Hepatocyte (in vitro differentiated cells): Measurements from ENCODE around the gene NAV1. TPM values are rescaled to one million over a fixed set of nuclear protein-coding genes. Genes with fewer than 3 reads are reported as not detected.
A peak's percentile ranks its signal among the peaks of the same experiment; 100 is the strongest.

Experiments
- DNase-seq: peaks from one replicate; pipeline ENCODE4 v3.0.0-alpha.2; 2016; ENCODE audit warnings: low spot score
- H2AFZ ChIP-seq: fragments of 200-600 bp; sonication (generic); 2 replicates; pipeline ENCODE4 v1.6.0; 2016; ENCODE audit warnings: antibody characterized with exemption, mild to moderate bottlenecking
- H3K27ac ChIP-seq: fragments of 200-600 bp; sonication (generic); 2 replicates; pipeline ENCODE4 v1.5.1; 2016; ENCODE audit warnings: mild to moderate bottlenecking
- H3K27me3 ChIP-seq: fragments of 200-600 bp; sonication (generic); 2 replicates; pipeline ENCODE4 v1.6.1; 2016
- H3K36me3 ChIP-seq: fragments of 200-600 bp; sonication (generic); replicated peaks from 2 replicates; pipeline ENCODE4 v1.5.1; 2016; ENCODE audit warnings: low read depth; ENCODE audit not compliant: insufficient read depth
- H3K4me1 ChIP-seq: fragments of 200-600 bp; sonication (generic); 2 replicates; pipeline ENCODE4 v1.5.1; 2016; ENCODE audit warnings: mild to moderate bottlenecking, moderate library complexity; ENCODE audit not compliant: insufficient read depth
- H3K4me2 ChIP-seq: fragments of 200-600 bp; sonication (generic); 2 replicates; pipeline ENCODE4 v1.6.0; 2016
- H3K4me3 ChIP-seq: fragments of 200-600 bp; sonication (generic); 2 replicates; pipeline ENCODE4 v1.5.1; 2016; ENCODE audit warnings: mild to moderate bottlenecking
- H3K79me2 ChIP-seq: fragments of 200-600 bp; sonication (generic); 2 replicates; pipeline ENCODE4 v1.6.0; 2017; ENCODE audit warnings: mild to moderate bottlenecking
- H3K9me2 ChIP-seq: fragments of 200-600 bp; sonication (generic); replicated peaks from 2 replicates; pipeline ENCODE4 v1.6.0; 2017; ENCODE audit warnings: mild to moderate bottlenecking; ENCODE audit not compliant: insufficient read depth
- H3K9me3 ChIP-seq: fragments of 200-600 bp; sonication (generic); 2 replicates; pipeline ENCODE4 v1.5.1; 2016; ENCODE audit warnings: low read depth, mild to moderate bottlenecking
- H4K20me1 ChIP-seq: fragments of 200-600 bp; sonication (generic); 2 replicates; pipeline ENCODE4 v1.6.0; 2016; ENCODE audit warnings: mild to moderate bottlenecking; ENCODE audit not compliant: insufficient read depth, poor library complexity, severe bottlenecking
- CTCF ChIP-seq: fragments of 200-600 bp; sonication (generic); IDR thresholded peaks from 2 replicates; pipeline ENCODE4 v1.5.1; 2016; ENCODE audit warnings: antibody characterized with exemption, mild to moderate bottlenecking; ENCODE audit not compliant: poor library complexity
- EZH2 ChIP-seq: fragments of 200-600 bp; sonication (generic); IDR thresholded peaks from 2 replicates; pipeline ENCODE4 v1.6.1; 2016; ENCODE audit warnings: antibody characterized with exemption, mild to moderate bottlenecking, borderline replicate concordance
- EZH2phosphoT487 ChIP-seq: fragments of 200-600 bp; sonication (generic); IDR thresholded peaks from one replicate; pipeline ENCODE4 v1.6.1; 2018; ENCODE audit warnings: antibody characterized with exemption, mild to moderate bottlenecking, low read depth, moderate library complexity; ENCODE audit not compliant: unreplicated experiment, severe bottlenecking
- WGBS: methylation state at CpG from one replicate; pipeline ENCODE4 v1.1.6; 2016; ENCODE audit warnings: low lambda C conversion rate; ENCODE audit errors: missing lambda C conversion rate; 5-methylcytosine and 5-hydroxymethylcytosine counted together
- polyA plus RNA-seq: library from polyadenylated mRNA; unstranded; fragments of >200 nt; fragmentation: Nextera tagmentation; extraction: Ambion mirVana; gene quantifications from 2 replicates; pipeline ENCODE4 v1.2.1, GENCODE V29; 2016
- total RNA-seq: library from RNA; depleted of rRNA; stranded (reverse); fragments of >200 nt; gene quantifications from 2 replicates; pipeline ENCODE4 v1.2.3, GENCODE V29; 2014

The NAV1 gene
- total and polyA plus RNA-seq, 2 experiments from 2014 or later: 15.2 to 18.3 TPM

DNA sequence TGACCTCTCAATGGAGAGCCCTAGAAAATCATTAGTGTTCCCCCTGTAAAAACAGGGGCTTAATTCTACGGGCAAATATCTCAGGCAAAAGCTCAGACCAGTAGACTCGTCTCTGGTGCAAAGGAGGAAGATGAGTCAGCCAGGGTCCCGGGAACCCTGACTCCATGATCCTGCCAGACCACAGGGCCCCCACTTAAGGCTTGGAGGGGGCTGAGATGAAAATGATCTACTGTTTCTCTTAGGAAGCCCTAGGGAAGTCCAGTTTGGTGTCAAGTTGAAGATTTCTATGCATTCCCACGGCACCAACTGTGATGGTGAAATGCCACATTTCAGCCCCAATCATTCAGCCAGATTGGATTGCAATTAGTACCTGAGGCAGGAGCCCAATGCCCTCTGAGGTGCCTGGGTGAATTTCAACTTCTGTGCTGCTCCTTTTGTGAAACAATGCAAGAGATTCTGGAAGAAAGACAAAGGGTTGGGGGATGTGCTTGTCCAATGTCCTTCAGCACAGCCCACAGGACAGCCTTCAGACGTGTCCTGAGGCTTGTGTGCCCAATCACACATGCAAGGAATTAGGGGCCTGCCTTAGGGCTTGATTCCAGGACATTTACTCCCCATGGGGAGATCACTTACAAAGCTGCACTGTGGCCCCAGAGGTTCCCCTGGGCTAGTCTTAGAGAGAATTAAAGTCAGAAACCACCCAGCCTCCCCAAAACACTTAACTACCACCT, 18.1 kb downstream of the NAV1 start:
- 60% methylated on average over 5 of the region's 5 CpGs for WGBS
- no peak overlapping the region for H3K27ac ChIP-seq

DNA sequence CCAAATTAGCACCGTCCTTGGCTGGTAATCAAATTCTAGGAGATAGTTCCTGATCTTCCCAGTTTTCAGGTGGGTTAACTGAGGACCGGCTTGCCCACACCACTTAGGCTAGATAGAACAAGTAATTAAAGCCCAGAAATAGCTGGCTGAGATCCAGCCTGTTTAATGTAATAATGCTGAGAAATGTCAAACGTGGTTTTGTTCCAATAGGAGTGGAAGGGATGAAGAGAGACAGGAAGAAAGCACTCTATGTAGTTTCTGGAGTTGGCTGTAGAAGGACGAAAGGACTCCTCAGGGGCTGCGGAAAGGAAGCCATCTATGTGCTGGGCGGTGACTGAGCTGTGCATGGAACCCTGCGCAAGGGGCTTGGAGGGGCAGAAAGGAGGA, 18.6 kb downstream of the NAV1 start:
- Histone ChIP-seq H3K9me2 (no peaks in the 10 kb centered on the region), H2AFZ (no peak overlapping the region), H3K79me2 (no peaks in the 10 kb centered on the region), H3K4me3 (no peak overlapping the region), H3K4me2 (no peak overlapping the region), H3K27me3 (no peaks in the 10 kb centered on the region), H3K4me1 (no peaks in the 10 kb centered on the region), H4K20me1 (no peaks in the 10 kb centered on the region), H3K9me3 (no peaks in the 10 kb centered on the region), H3K36me3 (no peaks in the 10 kb centered on the region), H3K27ac (no peak overlapping the region)
- DNase-seq: no peak
- WGBS: 78% methylated on average over 7 of the region's 7 CpGs
- no peak for TF ChIP-seq EZH2phosphoT487

More for the DNA sequence above, 18.1 kb downstream of the NAV1 start:
- no peaks in the 10 kb centered on the region for H3K79me2 ChIP-seq
- H3K9me2 ChIP-seq: no peaks in the 10 kb centered on the region
- H3K4me3 ChIP-seq: no peak overlapping the region
- no peaks in the 10 kb centered on the region for H3K9me3 ChIP-seq
- DNase-seq: no peak
- no peak overlapping the region for H2AFZ ChIP-seq
- no peaks in the 10 kb centered on the region for H3K36me3 ChIP-seq
- H4K20me1 ChIP-seq: no peaks in the 10 kb centered on the region
- TF ChIP-seq CTCF (no peak), EZH2 (no peak), EZH2phosphoT487 (no peak)
- no peak overlapping the region for H3K4me2 ChIP-seq
- no peaks in the 10 kb centered on the region for H3K4me1 ChIP-seq
- no peaks in the 10 kb centered on the region for H3K27me3 ChIP-seq

DNA sequence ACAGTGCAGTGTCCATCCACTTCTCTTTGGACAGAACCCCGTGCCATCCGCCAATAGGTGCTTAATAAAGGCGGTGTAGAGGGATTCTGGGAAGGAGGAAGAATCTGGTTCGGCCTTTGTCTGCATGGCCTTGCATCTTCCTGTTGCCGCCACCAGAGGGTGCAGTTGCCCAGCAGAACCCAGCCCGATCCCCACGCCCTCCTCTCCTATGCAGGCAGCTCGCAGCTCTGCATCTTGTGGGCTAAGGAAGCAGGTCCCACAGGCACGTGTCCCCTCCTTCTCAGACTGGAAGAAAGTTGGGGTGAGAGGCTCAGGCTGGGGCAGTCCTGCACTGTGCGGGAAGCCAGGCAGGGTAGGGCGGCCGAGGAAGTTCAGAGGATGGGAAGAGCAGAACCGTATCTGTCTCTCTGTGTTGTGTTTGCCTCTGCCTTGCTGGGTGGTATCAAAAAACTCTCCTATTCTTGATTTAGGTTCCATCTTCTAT, 20.8 kb downstream of the NAV1 start:
- H3K36me3 ChIP-seq: no peaks in the 10 kb centered on the region
- H3K79me2 ChIP-seq: no peaks in the 10 kb centered on the region
- no peaks in the 10 kb centered on the region for H3K9me2 ChIP-seq
- DNase-seq: peak; percentile 88
- no peak overlapping the region for H3K4me3 ChIP-seq
- no peaks in the 10 kb centered on the region for H3K4me1 ChIP-seq
- no peak overlapping the region for H2AFZ ChIP-seq
- H4K20me1 ChIP-seq: no peaks in the 10 kb centered on the region
- no peaks in the 10 kb centered on the region for H3K9me3 ChIP-seq
- no peak overlapping the region for H3K4me2 ChIP-seq
- WGBS: 20% methylated on average over 13 of the region's 13 CpGs
- H3K27me3 ChIP-seq: no peaks in the 10 kb centered on the region
- TF ChIP-seq EZH2phosphoT487 (no peak), CTCF (peak; percentile 92)
- H3K27ac ChIP-seq: no peak overlapping the region

DNA sequence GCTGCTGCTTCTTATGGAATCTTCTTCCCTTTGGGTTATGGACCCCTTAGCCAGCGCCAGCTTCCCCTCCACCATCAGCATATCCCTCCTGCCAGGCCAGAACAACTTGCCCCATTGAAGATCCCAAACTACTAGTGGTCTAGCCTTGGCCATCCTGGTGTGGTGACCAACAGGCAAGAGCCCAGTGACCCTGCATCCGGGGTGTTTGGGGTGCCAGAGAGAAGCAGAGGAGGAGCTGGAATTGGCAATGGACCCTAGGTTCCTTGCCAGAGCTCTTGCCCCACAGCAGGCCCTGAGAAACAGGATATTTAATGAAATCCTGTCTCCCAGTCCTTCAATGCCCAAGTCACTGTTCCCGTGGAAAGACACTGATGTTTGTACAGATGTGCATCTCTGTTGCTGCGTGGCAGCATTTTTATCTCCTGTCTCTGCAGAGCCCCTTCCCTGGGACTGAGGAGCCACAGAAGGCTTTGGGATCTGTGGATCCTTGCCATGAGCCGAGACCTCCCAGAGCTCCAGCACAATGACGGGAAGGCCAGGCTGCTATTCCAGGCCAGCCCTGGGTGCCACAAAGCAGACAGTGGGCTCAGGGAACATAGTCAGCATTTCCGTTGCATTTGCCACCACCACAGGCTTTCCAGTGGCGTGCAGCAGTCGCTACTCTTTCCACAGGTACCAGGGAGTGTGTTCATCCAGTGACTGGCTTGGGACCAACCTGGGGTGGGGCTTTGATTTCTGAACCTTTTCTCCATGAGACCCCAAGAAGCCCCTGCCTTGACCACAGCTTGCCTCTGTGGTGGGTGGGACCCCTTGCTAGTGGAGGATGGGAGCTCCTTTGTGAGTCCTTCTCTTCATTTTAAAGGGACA, 21.6 kb downstream of the NAV1 start:
- Histone ChIP-seq H3K4me1 (no peaks in the 10 kb centered on the region), H3K36me3 (no peaks in the 10 kb centered on the region), H4K20me1 (no peaks in the 10 kb centered on the region), H3K9me2 (no peaks in the 10 kb centered on the region), H3K9me3 (no peaks in the 10 kb centered on the region), H3K4me2 (no peak overlapping the region), H2AFZ (no peak overlapping the region), H3K27ac (no peak overlapping the region), H3K27me3 (no peaks in the 10 kb centered on the region), H3K4me3 (no peak overlapping the region), H3K79me2 (no peaks in the 10 kb centered on the region)
- TF ChIP-seq EZH2: no peak
- no peak for TF ChIP-seq CTCF
- TF ChIP-seq EZH2phosphoT487: no peak
- DNase-seq: no peak
- WGBS: 85% methylated on average over 9 of the region's 9 CpGs
